GM19035 (cell line): Measurements from ENCODE around the gene ERMARD.

ENCODE experiments used
- ATAC-seq: cut with Tn5 transposase; IDR thresholded peaks from one replicate; pipeline ENCODE4 v1.9.1; 2021; ENCODE audit not compliant: unreplicated experiment

ERMARD gene

DNA sequence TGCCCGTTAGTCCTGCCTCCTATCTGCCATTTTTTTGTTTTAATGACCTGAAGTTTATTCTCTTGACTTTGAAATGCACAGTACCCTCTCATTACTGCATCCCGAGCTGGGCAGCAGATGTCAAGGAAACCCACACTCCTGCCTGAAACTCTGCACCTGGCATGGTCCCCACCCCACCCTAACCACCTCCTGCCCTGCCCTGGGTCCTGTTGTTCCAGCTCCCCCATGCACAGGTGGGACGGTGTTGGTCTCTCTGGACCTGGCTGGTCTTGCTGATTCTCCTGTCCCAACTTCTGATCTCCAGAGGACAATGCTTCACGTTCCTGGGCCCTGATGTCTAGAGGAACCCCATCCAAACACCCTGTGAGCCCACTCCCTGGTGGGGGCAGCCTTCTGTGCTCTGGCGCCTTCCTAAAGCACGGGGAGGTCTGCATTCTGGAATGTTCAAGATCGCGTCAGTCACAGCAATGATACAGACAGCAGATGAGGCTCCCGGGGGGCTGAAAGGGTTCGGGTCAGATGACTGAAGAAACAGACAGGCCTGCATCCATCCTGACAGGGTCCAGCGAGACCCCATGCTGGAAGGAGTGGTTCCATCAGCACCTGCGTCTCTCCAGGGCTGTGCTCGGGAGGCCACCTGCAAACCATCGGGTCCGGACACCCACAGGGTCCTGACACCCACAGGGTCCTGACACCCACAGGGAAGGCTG, 73.6 kb downstream of the ERMARD start:
- ATAC-seq = no peak

GRCh38 chr6:169825558-169826225, 74.3 kb downstream of the ERMARD start:
- ATAC-seq = no peak

DNA sequence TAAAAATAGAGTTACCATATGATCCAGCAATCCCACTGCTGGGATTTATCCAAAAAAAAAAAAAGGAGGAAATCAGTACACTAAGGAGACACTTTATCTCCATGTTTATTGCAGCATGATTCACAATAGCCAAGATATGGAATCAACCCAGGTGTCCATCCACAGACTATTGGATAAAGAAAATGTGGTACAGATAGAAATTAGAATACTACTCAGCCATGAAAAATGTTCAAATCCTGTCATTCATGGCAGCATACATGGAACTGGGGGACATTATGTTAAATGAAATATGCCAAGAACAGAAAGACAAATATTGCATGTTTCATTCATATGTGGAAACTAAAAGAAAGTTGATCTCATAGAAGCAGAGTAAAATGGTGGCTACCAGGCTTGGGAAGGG, 75.3 kb downstream of the ERMARD start:
- no peak for ATAC-seq

GRCh38 chr6:169827290-169827717, 75.9 kb downstream of the ERMARD start:
- no peak for ATAC-seq

DNA sequence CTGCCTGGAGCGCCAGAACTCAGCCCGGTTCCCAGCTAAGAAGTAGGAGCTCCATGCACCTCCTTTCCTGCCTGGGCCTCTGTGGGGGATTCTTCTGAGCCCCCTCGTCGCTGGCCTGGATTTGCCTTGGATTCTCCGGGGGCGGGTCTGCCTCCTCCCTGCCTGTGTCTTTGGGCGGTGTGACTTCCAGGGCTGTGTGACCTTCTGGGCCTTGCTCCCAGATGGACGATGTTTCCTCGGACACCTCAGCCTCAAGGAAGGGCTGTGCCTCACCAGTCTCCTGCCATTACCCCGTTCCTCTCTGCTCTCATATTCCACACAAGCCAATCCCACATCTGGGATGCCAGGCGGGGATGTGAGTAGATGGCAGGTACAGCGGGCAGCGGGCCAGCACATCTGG, 76.8 kb downstream of the ERMARD start:
- no peak for ATAC-seq

- no peak for ATAC-seq
Measured at GRCh38 chr6:169829786-169830185, 78.4 kb downstream of the ERMARD start.

- ATAC-seq = no peak
Measured at GRCh38 chr6:169830876-169831275, 79.5 kb downstream of the ERMARD start.
